Transverse colon (tissue), 4 donors: Measurements from ENCODE around the gene CDK5RAP3. TPM values are rescaled to one million over a fixed set of nuclear protein-coding genes. Genes with fewer than 3 reads are reported as not detected.

Source experiments
- DNase-seq: peaks from one replicate; pipeline ENCODE4 v3.0.0-alpha.2; 2019
- H3K27ac ChIP-seq, 4 donors: fragments of 200-600 bp; sonication (generic); 2 replicates each; pipeline ENCODE4 v1.5.1; 2016 to 2018; ENCODE audit warnings: inconsistent platforms in 4 of 4
- H3K27me3 ChIP-seq: fragments of 200-600 bp; sonication (generic); 2 replicates; pipeline ENCODE4 v1.5.1; 2017; ENCODE audit warnings: inconsistent platforms
- H3K36me3 ChIP-seq, 4 donors: fragments of 200-600 bp; sonication (generic); 2 replicates each; pipeline ENCODE4 v1.5.1; 2017 to 2019; ENCODE audit warnings: inconsistent platforms in 4 of 4
- H3K4me1 ChIP-seq, 4 donors: fragments of 200-600 bp; sonication (generic); 2 replicates each; pipeline ENCODE4 v1.5.1; 2017 to 2020; ENCODE audit warnings: inconsistent platforms in 4 of 4
- H3K4me3 ChIP-seq, 4 donors: fragments of 200-600 bp; sonication (generic); 1 replicate in 1 of 4; 2 replicates in 3 of 4; pipeline versions ENCODE4 v1.5.1 to v1.6.1; 2017 to 2019; ENCODE audit warnings: inconsistent platforms in 4 of 4
- H3K9me3 ChIP-seq, 2 donors: fragments of 200-600 bp; sonication (generic); 2 replicates each; pipeline ENCODE4 v1.5.1; 2017 to 2019; ENCODE audit warnings: inconsistent platforms in 2 of 2
- EP300 ChIP-seq: sonication (generic); formaldehyde crosslinking; IDR thresholded peaks from one replicate; pipeline ENCODE4 v1.6.1; 2017; ENCODE audit warnings: antibody characterized with exemption, low read depth
- POLR2A ChIP-seq: fragments of 450-650 bp; IDR thresholded peaks from one replicate; pipeline ENCODE4 v1.6.1; 2016; ENCODE audit warnings: antibody characterized with exemption, mild to moderate bottlenecking, moderate library complexity
- POLR2AphosphoS5 ChIP-seq, 3 donors: sonication (generic); formaldehyde crosslinking; IDR thresholded peaks; one replicate each; pipeline ENCODE4 v1.6.1; 2016; ENCODE audit warnings: antibody characterized with exemption in 3 of 3
- WGBS, 2 donors: methylation state at CpG; one replicate each; pipeline ENCODE4 v1.1.5; 2018; ENCODE audit warnings: low coverage in 1 of 2; 5-methylcytosine and 5-hydroxymethylcytosine counted together
- in situ Hi-C, 4 donors: fragments of 200-750 bp; cut with MboI; loops; one replicate each; pipeline versions ENCODE4 v1.15.0 to v1.15.1; 2017; ENCODE audit warnings: low sequenced_read_pairs in 3 of 4, low pct_ligation_motif_present in 1 of 4, low pct_unique_long_range_greater_than_20kb in 1 of 4
- intact Hi-C: fragments of 100-400 bp; cut with DNase I; formaldehyde crosslinking; loops from one replicate; pipeline ENCODE4 v1.15.1; 2023; ENCODE audit warnings: low total_unique reads
- total RNA-seq, 4 donors: library from RNA; depleted of rRNA; stranded (reverse); fragments of >200 nt; gene quantifications; one replicate each; pipeline ENCODE4 v1.1.0, GENCODE V29; 2016
- TF ChIP-seq, protein P1 (sequence below), 5 experiments: fragments of 200-600 bp in 3 of 5; fragments of 450-650 bp in 2 of 5; sonication (generic) in 3 of 5; IDR thresholded peaks; 1 replicate in 2 of 5; 2 replicates in 3 of 5; pipeline ENCODE4 v1.5.1; 2016 to 2017; ENCODE audit warnings: antibody characterized with exemption in 5 of 5, inconsistent platforms in 3 of 5, mild to moderate bottlenecking in 2 of 5, moderate library complexity in 1 of 5

Gene CDK5RAP3
- total RNA-seq, 4 donors from 2014 or later = 159 to 540 (median 296) TPM

DNA sequence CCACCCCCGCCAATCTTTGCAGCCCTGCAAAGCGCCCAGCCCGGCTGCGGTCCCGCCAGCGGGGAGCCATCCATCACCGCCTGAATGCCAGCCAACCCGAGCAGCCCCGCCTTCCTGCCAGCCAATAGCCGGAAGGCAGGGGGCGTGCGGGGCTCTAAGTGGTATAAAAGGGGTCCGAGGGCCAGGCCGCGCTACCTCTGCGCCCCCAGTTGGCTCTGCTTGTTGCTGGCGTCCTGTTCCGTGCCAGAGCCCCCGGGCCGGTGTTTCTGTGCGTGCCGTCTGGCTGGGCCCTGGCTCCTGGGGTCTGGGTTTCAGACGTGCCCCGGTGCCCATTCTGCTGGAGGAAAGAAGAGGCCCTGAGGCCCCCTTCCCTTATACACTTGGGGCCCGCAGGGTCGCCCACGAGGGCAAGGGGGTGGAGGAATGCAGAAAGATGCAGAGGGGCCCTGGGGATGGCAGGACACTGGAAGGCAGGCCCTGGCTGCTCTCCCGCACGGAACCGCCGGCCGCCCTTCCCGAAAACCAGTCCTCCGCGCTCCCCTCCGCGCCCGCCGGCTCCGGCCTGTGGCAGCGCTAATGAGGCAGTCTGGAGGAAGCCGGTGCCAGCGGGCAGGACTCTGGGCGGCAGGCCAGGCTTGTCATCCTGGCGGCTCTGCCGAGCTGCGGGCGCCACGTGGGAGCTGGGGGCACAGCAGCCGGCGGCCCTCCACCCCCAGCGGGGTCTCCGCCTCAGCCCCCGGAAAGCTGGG is 52.7 kb downstream of the CDK5RAP3 start:
- WGBS, 2 donors = 4% methylated on average over 33 of the region's 54 CpGs; no CpG with 5 or more reads in 1 of the 2 donors
- peaks cover 37% of the 10 kb centered on the region for H3K27me3 ChIP-seq
- H3K36me3 ChIP-seq = no peaks in the 10 kb centered on the region
- peak; percentile 84 for DNase-seq
- peak overlapping the region; percentile 12 to 51 (median 27) for H3K4me3 ChIP-seq
- intact Hi-C loops (no loop called here), in situ Hi-C loops (loop anchor here in 2 of 4 donors (10.0 kb wide), 1 partner anchor 51 kb away; no protein-coding TSS in a partner anchor)
- H3K27ac ChIP-seq = peak overlapping the region; percentile 60 to 84 (median 74)
- H3K4me1 ChIP-seq = peaks cover 35 to 38% (median 36%) of the 10 kb centered on the region in 4 donors
- TF ChIP-seq POLR2A (no peak), EP300 (no peak), POLR2AphosphoS5 (IDR thresholded peaks at IDR 0.05) (peak; percentile 42 to 50 (median 45))
- TF ChIP-seq, protein P1, sequence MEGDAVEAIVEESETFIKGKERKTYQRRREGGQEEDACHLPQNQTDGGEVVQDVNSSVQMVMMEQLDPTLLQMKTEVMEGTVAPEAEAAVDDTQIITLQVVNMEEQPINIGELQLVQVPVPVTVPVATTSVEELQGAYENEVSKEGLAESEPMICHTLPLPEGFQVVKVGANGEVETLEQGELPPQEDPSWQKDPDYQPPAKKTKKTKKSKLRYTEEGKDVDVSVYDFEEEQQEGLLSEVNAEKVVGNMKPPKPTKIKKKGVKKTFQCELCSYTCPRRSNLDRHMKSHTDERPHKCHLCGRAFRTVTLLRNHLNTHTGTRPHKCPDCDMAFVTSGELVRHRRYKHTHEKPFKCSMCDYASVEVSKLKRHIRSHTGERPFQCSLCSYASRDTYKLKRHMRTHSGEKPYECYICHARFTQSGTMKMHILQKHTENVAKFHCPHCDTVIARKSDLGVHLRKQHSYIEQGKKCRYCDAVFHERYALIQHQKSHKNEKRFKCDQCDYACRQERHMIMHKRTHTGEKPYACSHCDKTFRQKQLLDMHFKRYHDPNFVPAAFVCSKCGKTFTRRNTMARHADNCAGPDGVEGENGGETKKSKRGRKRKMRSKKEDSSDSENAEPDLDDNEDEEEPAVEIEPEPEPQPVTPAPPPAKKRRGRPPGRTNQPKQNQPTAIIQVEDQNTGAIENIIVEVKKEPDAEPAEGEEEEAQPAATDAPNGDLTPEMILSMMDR (IDR thresholded peaks at IDR 0.05) = peak in 4 of 5 experiments; percentile 34 to 53 (median 39)
- no peaks in the 10 kb centered on the region for H3K9me3 ChIP-seq

DNA sequence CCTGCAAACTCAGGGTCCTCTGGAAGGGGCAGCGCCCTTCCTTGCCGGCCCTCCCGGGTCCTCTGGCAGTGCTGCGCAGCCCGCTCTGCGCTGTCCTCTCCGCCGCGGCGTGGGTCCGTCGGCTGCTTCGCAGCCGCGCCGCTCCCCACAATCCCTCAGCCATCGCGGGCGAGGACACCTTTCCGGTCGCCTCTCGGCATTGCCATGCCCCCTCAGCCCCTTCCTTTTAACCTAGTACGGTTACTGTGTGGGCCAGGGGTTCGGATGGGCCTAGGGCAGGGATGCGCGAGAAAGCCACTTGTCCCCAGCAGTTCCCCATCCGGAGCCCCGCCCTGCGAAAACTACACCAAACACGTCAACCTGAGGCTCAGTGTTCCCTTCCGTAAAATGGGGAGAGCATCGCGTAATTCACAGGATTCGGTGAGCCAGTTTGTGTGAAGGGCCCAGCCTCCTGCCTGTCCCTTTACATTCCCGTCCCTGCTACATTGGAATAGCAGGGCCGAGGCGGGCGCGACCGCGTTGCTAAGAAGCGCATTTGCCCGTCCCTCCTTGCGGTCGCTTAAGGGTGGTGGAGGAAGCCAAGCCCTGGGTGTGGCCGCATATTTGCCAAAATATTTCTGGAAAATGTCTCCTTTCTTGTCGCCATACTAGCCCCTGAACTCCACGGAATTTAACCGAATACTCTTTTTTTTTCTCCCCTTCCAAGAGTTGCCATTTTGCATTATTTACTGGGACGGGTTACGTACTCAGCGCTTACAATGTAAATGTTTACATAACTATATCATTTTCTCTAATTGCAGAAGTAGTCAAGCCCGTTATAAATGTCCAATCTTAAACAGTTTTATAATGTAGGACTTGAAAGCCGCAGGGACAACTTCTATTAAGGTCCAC is 53.5 kb downstream of the CDK5RAP3 start:
- peaks cover 30% of the 10 kb centered on the region for H3K27me3 ChIP-seq
- in situ Hi-C loops (loop anchor here in 2 of 4 donors (10.0 kb wide), 1 partner anchor 50 kb away; no protein-coding TSS in a partner anchor), intact Hi-C loops (loop anchor here (5.0 kb wide), 1 partner anchor 108 kb away; no protein-coding TSS in a partner anchor)
- peak overlapping the region; percentile 12 to 51 (median 27) for H3K4me3 ChIP-seq
- peak overlapping the region; percentile 60 to 84 (median 74) for H3K27ac ChIP-seq
- 0 to 3% methylated on average over 10 to 47 of the region's 54 CpGs for WGBS, 2 donors
- DNase-seq = peak; percentile 70
- H3K9me3 ChIP-seq = no peaks in the 10 kb centered on the region
- H3K36me3 ChIP-seq = no peaks in the 10 kb centered on the region
- H3K4me1 ChIP-seq = peaks cover 35 to 38% (median 36%) of the 10 kb centered on the region in 4 donors
- TF ChIP-seq POLR2AphosphoS5 (IDR thresholded peaks at IDR 0.05) = no peak

DNA sequence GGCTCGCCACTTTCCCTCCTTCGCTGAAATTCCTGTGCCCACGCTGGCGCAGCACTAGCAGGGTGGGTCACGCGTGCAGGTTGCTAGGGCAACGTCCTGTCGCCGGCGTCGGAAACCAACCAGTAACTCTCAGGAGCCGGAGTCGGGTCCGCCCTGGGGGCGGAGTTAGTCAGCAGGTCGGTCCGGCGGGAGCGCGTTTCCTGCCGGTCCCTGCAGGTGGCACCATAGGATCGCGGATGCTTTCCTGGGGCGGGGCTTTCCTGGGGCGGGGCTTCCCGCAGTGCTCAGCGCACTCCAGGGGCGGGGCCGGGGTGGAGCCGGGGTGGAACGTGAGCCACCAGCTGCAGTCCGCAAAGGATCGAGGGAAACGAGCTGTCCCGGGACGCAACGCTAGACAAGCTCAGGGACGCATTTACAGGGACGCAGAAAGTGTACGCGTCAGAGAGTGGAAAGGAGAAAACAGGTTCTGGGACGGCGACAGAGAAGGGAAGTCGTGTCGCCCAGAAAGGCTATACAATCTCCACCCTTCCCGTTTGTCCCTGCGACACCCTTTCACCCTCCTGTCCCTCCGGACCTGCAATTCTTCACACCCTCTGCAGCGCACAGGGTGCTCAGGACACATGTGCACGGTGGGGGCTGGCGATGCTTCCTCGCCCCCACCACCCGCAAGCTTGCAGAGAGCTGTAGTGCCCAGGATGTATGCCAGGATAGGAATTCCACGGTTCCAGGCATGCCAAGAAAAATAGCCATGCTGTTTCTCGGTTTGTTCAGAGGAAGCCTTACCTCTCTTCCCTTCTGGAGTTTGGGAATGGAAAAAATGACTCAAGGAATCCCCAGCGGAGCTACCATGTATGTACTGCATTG is 54.4 kb downstream of the CDK5RAP3 start:
- Histone ChIP-seq H3K9me3 (no peaks in the 10 kb centered on the region), H3K27me3 (peaks cover 26% of the 10 kb centered on the region), H3K4me3 (peak overlapping the region; percentile 17 to 51 (median 28)), H3K4me1 (peaks cover 35 to 38% (median 36%) of the 10 kb centered on the region in 4 donors), H3K36me3 (no peaks in the 10 kb centered on the region), H3K27ac (peak overlapping the region; percentile 66 to 84 (median 78))
- TF ChIP-seq EP300 = no peak
- TF ChIP-seq, protein P1 (IDR thresholded peaks at IDR 0.05) = peak; percentile 69 to 89 (median 82)
- peak; percentile 27 for TF ChIP-seq POLR2A
- peak; percentile 35 to 77 (median 36) for TF ChIP-seq POLR2AphosphoS5 (IDR thresholded peaks at IDR 0.05)
- DNase-seq = peak; percentile 98
- in situ Hi-C loops (loop anchor here in 2 of 4 donors (10.0 kb wide), 1 partner anchor 50 kb away; no protein-coding TSS in a partner anchor), intact Hi-C loops (loop anchor here (5.0 kb wide), 1 partner anchor 107 kb away; no protein-coding TSS in a partner anchor)
- WGBS, 2 donors = 2% methylated on average over 46 of the region's 56 CpGs; no CpG with 5 or more reads in 1 of the 2 donors
